Tongue (tissue), 2 donors: ENCODE results near the gene RNF212. TPM values are rescaled to one million over a fixed set of nuclear protein-coding genes. Genes with fewer than 3 reads are reported as not detected.
"Not testable (repeated sequence)": the region's sequence is repeated elsewhere in the genome, so short reads cannot be mapped to it uniquely, and the experiment has no call there.

ENCODE experiments used
- DNase-seq: peaks from one replicate; pipeline ENCODE4 v3.0.0-alpha.2; 2015
- total RNA-seq: library from RNA; depleted of rRNA; stranded (reverse); fragments of >200 nt; gene quantifications from one replicate; pipeline ENCODE4 v1.2.3, GENCODE V29; 2014

Gene RNF212, protein sequence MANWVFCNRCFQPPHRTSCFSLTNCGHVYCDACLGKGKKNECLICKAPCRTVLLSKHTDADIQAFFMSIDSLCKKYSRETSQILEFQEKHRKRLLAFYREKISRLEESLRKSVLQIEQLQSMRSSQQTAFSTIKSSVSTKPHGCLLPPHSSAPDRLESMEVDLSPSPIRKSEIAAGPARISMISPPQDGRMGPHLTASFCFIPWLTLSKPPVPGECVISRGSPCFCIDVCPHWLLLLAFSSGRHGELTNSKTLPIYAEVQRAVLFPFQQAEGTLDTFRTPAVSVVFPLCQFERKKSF
- total RNA-seq = 4.0 TPM

- peak; percentile 45 for DNase-seq
Observed at GRCh38 chr4:1113311-1114009, at the start of gene RNF212. Gene RNF212 (minus strand): TSS chr4:1113564. CDS start chr4:1113464, 100 bp downstream.

GRCh38 chr4:1160351-1160750 lies 47.0 kb upstream of the RNF212 start:
- DNase-seq = no peak

DNA sequence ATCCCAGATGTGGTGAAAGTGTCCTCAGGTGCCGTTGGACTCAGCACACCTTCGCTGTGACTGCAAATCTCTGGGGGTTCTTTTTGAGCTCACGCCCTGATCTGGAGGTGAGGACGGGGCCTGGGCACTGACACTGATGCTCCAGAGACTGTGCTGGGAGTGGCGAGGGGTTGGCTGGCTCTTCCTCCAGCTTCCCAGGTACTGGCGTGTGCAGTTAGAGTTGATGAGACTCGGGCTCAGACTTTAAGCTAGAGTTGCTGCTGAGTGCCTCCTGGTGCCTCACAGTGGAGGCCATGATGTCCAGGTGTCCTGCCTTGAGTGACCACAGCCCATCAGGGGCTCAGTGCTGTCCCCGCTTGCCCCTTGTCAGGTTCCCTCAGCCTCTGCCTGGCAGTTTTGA lies 42.7 kb upstream of the RNF212 start:
- no peak for DNase-seq

GRCh38 chr4:1155314-1155713 lies 42.0 kb upstream of the RNF212 start:
- DNase-seq = no peak

DNA sequence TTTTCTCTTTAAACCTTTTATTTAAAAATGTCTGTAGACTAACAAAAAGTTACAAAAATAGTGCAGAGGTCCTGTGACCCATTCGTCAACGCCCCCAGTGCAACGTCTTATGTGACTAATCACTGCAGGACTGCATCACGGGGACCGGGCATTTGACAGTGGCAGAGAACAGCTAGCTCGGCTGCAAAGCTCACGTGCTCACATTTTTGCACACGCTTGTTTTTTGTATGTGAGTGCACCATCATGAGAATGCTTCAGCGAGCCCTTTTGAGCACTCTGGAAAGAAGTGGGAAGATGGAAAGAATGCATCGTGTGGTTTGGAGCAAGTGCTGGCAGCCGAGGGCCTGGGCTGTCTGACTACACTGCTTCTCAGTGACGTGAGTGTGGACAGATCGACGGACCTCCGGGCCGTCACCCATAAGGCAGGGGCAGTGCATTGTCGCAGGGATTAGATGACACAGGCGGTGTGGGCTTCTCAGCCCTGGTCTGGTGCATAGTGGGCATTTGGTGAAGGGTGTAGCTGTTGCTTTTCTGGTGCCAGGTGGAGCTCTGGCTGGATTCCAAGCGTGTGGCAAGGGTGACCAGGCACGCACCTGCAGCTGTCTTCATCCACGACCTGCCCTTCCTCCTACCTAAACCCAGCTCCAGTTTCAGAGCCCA lies 41.3 kb upstream of the RNF212 start:
- no peak for DNase-seq

GRCh38 chr4:1154126-1154522 lies 40.8 kb upstream of the RNF212 start:
- DNase-seq = no peak

DNA sequence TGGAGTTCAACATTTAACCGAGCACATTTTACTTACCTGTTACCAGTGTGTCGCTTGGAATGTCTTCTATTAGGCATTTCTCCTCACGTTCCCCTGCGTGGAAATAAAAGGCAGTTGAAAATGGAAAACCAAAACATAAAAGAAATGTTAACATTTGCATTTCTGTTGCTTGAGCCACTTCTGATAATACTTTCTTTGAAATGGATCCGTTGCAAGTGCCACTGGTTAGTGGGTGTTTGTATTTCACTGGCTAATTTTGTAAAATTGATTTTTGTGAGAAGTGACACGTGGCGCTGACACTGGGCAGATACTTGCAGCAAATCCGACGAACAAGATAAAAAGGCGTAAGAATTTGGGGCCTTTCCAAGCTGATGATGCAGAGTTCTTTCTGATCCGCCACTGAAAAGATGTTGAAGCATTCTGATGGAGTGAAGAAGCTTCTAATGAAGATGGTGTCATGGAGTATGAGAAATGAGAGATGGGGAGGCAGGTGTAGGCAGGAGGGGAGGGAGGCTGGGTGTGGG lies 40.3 kb upstream of the RNF212 start:
- DNase-seq = no peak

DNA sequence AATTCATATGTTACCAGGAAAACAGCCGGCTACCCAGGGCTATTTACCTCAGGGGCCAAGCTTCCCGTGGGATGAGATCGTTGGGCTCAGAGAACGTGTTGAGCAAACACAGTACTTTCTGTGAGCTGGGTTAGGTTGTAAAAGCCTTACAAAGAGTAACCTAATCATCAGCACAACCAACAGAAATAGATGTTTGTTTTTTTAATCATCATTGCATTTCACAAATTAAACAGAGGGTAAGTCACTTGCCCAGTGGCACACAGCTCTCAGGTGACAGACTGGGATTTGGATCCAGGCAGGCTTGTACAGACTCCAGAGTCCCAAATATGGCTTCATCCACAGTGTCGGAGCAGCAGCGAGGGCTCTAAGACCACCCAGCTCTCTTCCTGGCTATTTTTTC lies 38.9 kb upstream of the RNF212 start:
- no peak for DNase-seq

- DNase-seq = peak; percentile 29
Observed at GRCh38 chr4:1151541-1151940, 38.2 kb upstream of the RNF212 start.

DNA sequence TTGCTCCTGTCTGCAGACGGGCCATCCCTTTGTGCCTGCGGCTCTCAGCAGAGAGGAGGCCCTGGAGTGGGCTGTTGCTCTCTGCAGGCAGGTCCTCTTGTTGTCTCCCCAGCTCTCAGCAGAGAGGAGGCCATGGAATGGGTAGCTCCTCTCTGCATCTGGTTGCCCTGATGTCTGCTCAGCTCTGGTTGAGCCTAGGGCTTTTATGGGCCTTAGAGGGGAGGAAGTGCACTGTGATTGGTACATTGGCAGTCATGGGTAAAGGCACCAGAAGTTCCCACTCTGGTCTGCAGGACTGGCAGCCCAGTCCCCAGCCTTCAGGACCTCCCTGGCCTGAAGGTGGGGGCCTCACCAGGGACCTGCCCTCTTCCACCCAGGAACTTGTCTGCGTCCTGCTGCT lies 37.5 kb upstream of the RNF212 start:
- no peak for DNase-seq

DNA sequence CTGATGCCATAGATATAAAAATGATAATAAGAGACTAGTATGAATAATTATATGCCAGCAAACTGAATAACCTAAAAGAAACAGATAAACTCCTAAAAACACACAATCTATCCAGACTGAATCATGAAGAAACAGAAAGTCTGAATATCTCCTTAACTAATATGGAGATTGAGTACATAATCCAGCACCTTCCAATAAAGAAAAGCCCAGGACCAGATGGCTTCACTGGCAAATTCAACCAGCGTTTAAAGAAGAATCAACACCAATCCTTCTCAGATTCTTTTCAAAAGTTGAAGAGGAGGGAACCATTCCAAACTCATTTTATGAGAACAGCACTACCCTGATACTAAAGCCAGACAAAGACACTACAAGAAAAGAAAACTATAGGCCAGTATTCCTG lies 26.5 kb upstream of the RNF212 start:
- no peak for DNase-seq

- no peak for DNase-seq
Observed at GRCh38 chr4:1137850-1138249, 24.5 kb upstream of the RNF212 start.

- DNase-seq = no peak
Observed at GRCh38 chr4:1137063-1137776, 23.9 kb upstream of the RNF212 start.

DNA sequence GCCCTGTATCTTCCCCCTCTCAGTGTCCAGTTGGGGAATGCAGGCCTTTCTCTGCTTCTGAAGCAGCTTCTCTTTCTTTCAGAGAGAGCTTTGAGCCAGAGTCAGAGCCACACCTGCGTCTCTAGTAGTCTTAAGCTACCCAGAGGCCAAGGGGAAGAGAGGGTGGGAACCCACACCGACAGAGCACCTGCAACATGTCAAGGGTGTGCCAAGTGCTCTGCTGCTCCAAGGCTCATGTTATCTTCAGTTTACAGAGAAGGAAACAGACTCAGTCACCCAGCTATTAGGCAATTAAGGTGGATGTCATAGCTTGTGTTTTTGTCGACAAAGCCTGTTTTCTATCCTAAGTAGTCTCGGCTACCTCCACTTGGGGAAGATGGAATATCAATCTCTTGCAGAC lies 22.7 kb upstream of the RNF212 start:
- DNase-seq = no peak

DNA sequence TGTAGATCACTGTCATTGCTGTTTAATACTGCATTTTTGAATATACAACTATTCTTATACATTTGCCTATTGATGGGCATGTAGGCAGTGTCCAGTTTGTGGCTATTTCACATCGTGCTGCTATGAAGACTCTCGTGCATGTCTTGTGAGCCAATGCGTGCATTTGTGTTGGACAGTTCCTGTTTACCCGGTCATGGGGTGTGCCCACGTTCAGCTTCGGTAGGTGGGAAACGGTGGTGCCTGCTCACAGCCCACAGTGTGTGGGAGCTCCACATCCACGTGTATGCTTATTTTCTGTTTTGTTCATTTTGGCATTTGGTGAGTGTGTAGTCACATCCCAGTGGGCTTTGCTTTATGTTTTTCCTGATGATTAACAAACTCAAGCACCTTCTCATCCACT lies 19.7 kb upstream of the RNF212 start:
- DNase-seq = no peak

GRCh38 chr4:1130316-1131186 lies 17.2 kb upstream of the RNF212 start:
- DNase-seq = peak; percentile 93

GRCh38 chr4:1126506-1126905 lies 13.1 kb upstream of the RNF212 start:
- no peak for DNase-seq

DNA sequence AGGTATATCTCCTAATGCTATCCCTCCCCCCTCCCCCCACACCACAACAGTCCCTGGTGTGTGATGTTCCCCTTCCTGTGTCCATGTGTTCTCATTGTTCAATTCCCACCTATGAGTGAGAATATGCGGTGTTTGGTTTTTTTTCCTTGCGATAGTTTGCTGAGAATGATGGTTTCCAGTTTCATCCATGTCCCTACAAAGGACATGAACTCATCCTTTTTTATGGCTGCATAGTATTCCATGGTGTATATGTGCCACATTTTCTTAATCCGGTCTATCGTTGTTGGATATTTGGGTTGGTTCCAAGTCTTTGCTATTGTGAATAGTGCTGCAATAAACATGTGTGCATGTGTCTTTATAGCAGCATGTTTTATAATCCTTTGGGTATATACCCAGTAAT lies 12.1 kb upstream of the RNF212 start:
- DNase-seq = not testable (repeated sequence)

- DNase-seq = no peak
Observed at GRCh38 chr4:1124818-1125217, 11.5 kb upstream of the RNF212 start.

DNA sequence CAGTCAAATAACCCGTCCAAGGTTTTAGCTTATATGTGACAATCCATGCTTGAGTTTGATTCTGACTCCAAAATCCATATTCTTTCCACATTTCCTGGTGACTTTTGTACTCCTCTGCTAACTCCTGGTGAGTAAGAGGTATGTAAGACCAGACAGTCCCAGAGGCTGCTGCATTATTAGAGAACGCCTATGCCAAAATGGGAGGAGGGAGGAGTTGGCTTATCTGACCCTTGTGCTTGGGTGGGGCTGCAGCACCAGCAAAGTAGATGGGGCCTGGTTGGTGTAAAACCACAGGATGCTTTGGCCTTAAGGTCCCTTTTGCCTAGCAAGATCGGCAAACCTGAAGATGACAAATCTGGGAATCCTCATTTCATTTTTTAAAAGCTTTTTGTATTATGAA lies 9.1 kb upstream of the RNF212 start:
- no peak for DNase-seq

- DNase-seq = no peak
Observed at GRCh38 chr4:1116838-1117237, 3.5 kb upstream of the RNF212 start.
